Epithelial cell of prostate (primary cell): ENCODE measurements around the gene PPP6R2.
"Not testable (repeated sequence)": the region's sequence is repeated elsewhere in the genome, so short reads cannot be mapped to it uniquely, and the experiment has no call there.

Source experiments
- DNase-seq: peaks from one replicate; pipeline ENCODE4 v3.0.0-alpha.2; 2011; ENCODE audit warnings: low read depth, low spot score
- H3K27ac ChIP-seq: fragments of 450-650 bp; 2 replicates; pipeline ENCODE4 v1.5.1; 2017; ENCODE audit warnings: mild to moderate bottlenecking

The PPP6R2 gene

GRCh38 chr22:50381021-50381555, 38.0 kb downstream of the PPP6R2 start:
- not testable (repeated sequence) for H3K27ac ChIP-seq, DNase-seq

DNA sequence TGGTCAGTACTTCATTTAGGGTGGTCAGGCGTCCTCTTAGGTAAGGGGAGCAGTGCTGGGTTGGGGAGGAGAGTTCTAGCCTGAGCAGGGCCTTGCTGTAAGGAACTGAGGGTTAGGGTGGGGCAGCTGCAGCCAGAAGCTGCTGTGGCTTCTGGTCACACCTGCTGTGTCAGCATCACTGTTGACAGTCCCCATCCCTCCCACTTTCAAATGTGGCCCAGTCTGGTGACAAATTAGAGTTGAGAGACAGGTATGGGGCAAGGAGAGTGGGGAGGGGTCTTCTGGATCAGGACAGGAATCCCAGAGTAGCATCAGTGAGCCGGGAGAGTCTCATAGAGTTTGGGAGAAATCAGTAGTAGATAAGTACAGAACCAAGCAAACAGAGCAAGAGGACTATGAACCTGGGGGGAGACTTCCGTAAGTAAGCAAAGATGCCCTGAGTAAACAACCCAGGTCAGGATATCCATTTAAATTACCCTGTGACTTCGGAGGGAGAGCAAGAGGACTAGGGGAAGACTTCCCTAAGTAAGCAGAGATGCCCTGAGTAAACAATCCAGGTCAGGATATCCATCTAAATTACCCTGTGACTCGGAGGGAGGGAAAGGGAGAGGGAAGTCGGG, 53.7 kb downstream of the PPP6R2 start:
- no peak overlapping the region for H3K27ac ChIP-seq
- DNase-seq: no peak

DNA sequence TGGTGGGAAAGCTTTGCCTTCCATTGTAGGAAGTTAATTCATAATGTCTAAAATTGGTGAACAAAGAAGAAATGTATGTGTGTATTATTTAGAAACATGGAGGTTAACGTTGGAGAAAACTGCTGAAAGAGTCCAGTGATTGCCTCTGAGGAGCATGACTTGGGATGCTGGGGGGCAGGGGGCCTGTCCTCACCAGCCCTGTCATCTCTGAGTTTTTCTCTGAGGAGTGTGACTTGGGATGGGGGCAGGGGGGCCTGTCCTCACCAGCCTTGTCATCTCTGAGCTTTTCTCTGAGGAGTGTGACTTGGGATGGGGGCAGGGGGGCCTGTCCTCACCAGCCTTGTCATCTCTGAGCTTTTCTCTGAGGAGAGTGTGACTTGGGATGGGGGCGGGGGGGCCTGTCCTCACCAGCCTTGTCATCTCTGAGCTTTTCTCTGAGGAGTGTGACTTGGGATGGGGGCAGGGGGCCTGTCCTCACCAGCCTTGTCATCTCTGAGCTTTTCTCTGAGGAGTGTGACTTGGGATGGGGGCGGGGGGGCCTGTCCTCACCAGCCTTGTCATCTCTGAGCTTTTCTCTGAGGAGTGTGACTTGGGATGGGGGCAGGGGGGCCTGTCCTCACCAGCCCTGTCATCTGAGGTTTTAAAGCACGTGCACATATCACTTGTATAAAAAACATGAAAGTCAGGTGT, 54.4 kb downstream of the PPP6R2 start:
- DNase-seq, H3K27ac ChIP-seq: not testable (repeated sequence)

DNA sequence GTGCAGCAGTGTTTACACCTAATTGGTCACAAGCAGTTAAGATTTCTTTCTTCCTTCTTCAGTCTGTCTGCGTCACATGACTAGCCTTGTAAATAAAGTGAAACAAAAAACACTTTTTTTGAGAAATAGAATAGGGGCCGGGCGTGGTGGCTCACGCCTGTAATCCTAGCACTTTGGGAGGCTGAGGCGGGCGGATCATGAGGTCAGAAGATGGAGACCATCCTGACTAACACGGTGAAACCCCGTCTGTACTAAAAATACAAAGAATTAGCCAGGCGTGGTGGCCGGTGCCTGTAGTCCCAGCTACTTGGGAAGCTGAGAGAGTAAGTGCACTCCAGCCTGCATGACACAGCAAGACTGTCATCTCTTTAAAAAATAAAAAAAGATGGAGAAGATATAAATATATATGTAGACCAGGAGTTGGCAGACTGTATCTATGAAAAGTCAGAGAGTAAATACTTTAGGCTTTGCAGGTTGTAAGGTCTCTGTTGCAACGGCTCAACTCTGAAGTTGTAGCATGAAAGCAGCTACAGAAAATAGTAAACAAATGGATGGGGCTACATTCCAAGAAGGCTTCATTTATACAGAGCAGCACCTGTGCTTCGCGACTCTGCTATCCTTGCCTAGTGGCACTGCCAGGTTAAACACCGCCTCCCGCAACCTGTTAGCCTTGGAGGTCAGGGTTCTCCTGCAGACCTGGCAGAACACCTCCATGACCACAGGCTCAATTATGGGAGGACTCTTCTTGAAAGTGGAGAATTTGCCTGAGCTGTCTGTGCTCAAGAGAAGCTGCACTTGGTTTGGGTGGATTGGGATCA, 55.9 kb downstream of the PPP6R2 start:
- no peak overlapping the region for H3K27ac ChIP-seq
- no peak for DNase-seq

- H3K27ac ChIP-seq: no peak overlapping the region
- DNase-seq: no peak
Observed at GRCh38 chr22:50399751-50400331, 56.7 kb downstream of the PPP6R2 start.

DNA sequence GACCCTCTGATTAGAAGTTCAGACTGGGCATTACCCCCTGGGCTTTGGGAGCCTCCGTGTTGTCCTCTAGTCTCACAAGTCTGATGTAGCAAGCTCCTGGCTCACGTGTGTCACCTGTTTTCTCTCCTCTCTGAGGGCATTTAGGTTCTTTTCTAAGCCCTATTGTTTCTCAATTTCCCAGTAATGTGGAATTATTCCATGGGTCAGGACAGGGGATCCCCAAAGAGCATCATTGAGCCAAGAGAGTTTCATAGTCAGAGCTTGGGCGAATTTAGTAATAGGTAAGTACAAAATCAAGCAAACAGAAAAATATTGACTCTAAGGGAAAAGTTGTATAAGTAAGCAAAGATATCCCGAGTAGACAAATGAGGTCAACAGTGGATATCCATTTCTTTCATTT, 57.3 kb downstream of the PPP6R2 start:
- no peak overlapping the region for H3K27ac ChIP-seq

DNA sequence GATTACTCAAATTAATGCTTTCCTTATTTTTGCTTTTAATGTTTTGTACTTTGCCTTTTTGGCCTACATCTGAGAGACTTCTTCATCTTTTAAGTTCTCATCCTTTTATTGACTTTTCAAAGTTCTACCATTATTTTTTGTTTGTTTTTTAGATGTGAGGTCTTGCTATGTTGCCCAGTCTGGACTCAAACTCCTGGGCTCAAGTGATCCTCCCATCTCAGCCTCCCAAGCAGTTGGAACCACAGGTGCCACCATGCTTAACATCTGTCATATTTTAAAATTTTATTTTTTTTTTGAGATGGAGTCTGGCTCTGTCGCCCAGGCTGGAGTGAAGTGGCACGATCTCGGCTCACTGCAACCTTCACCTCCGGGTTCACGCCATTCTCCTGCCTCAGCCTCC, 57.8 kb downstream of the PPP6R2 start:
- H3K27ac ChIP-seq: no peak overlapping the region
- no peak for DNase-seq

More for the DNA sequence above, 57.3 kb downstream of the PPP6R2 start:
- DNase-seq: no peak

- no peak for DNase-seq
- H3K27ac ChIP-seq: no peak overlapping the region
Observed at GRCh38 chr22:50401907-50402306, 58.8 kb downstream of the PPP6R2 start.

DNA sequence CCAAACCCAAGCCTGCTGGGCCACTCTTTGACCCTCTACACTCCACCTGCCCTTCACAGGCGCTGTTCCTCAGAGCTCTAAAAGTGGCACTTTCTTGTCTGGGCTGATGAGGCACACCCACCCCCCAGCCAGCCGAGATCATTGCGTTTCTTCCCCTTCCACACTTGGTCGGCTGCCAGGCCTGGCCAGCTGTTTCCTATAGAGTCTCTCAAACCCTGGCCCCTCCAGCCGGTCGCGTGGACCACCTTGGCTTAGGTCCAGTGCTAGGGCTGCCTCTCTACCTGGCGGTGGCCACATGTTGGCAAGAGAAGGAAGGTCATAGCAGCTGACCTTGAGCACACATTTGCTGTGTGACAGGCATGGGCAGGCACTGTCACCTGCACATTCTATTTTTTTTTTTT, 60.6 kb downstream of the PPP6R2 start:
- no peak for DNase-seq
- H3K27ac ChIP-seq: no peak overlapping the region

- no peak for DNase-seq
- H3K27ac ChIP-seq: no peak overlapping the region
Observed at GRCh38 chr22:50406416-50407170, 63.5 kb downstream of the PPP6R2 start.

DNA sequence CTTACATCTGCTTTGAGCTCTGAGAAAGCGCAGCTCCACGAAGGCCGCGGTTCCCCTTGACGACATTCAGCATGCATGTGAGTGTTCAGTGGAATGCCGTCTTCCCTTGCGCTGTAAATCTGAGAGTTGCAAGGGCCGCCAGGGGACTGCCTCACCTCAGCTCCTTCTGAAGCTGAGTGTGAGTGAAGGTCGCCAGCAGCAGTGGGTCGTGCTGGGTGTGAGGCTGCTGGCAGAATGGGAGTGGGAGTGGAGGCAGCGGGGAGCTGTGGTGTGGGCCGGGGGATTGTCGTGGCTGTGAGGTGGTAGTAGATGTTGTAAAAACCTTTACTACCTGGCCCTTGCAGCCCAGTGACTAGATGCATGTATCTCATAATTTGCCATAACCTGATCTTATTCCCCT, 65.2 kb downstream of the PPP6R2 start:
- DNase-seq: no peak
- no peak overlapping the region for H3K27ac ChIP-seq

- DNase-seq, H3K27ac ChIP-seq: not testable (repeated sequence)
Observed at GRCh38 chr22:50408954-50409353, 65.8 kb downstream of the PPP6R2 start.

GRCh38 chr22:50414476-50415248, 71.5 kb downstream of the PPP6R2 start:
- no peak overlapping the region for H3K27ac ChIP-seq
- no peak for DNase-seq

- H3K27ac ChIP-seq: no peak overlapping the region
- DNase-seq: no peak
Observed at GRCh38 chr22:50415426-50415825, 72.3 kb downstream of the PPP6R2 start.

- DNase-seq: no peak
- no peak overlapping the region for H3K27ac ChIP-seq
Observed at GRCh38 chr22:50416996-50417395, 73.9 kb downstream of the PPP6R2 start.

DNA sequence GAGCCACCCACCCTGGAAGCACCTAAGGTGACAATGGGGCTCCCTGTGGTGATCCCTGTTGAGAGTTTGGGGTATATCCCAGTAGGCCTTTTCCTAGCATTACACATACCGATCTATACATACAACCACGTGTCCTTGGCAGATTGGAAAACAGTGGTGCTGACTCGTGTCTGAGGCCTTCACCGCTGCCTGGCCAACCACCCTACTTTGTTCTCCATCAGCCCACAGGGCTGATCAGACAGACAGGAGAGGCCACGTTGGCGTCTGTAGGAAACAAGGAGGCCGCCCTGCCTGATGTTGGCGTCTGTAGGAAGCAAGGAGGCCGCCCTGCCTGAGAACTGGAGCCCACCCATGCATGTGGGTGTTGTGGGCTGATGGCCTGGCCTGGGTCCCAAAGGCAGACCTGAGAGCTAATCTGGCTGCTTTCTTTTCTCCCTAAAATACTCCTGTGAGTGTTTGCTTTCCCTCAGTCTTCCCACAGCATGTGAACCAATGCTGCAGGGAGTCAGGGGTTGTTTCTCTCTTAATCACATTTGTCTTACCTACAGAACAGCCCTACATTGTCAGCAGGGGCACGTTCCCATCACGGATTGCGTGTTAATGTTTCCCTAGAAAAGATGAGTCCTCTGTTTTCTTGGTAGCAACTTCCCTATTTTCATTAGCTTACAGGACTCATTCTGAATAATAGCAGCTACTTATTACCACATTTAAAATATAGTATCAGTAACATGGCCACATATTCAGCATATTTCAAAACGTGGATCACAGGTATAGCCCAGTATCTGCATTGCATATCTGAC, 74.5 kb downstream of the PPP6R2 start:
- no peak for DNase-seq
- no peak overlapping the region for H3K27ac ChIP-seq

DNA sequence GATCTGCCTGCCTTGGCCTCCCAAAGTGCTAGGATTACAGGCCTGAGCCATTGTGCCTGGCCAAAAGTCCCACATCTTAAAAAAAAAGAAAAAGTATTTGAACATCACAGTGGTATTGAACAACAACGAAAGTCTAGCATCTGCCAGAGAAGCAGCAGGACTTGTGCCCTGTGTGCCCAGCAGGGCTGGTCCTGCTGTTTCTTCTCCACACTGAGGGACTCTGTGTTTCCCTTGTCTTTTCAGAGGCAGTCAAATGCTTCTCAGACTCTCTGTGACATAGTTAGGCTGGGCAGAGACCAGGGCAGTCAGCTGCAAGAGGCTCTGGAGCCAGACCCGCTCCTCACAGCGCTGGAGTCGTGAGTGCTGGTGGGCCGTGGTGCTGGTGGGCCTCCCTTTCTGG, 75.5 kb downstream of the PPP6R2 start:
- no peak for DNase-seq
- H3K27ac ChIP-seq: no peak overlapping the region

- no peak for DNase-seq
- no peak overlapping the region for H3K27ac ChIP-seq
Observed at GRCh38 chr22:50419116-50419515, 76.0 kb downstream of the PPP6R2 start.
